ENCODE data around the gene EMC6. TPM values are rescaled to one million over a fixed set of nuclear protein-coding genes. Genes with fewer than 3 reads are reported as not detected.

Gene EMC6
- total RNA-seq, 1 experiment from 2014 or later = 62.4 TPM

- no peak for TF ChIP-seq CTCF (IDR thresholded peaks at IDR 0.05 in 2 of 3, conservative IDR thresholded peaks at IDR 0.05 in 1 of 3; ENCODE audit: borderline replicate concordance in 1 of 3, insufficient read depth in 1 of 3, low read depth in 2 of 3, low read length in 2 of 3)
- no peak for TF ChIP-seq RAD21 (IDR thresholded peaks at IDR 0.05; ENCODE audit: low read depth)
- TF ChIP-seq YY1 (IDR thresholded peaks at IDR 0.05; ENCODE audit: extremely low read depth, insufficient replicate concordance, low read depth, low read length) = peak; percentile 59
- no peak for TF ChIP-seq REST (IDR thresholded peaks at IDR 0.05; ENCODE audit: low read depth)
- no peak for TF ChIP-seq EGR1 (IDR thresholded peaks at IDR 0.05; ENCODE audit: low read depth)
- peak; percentile 91 for TF ChIP-seq MAX (IDR thresholded peaks at IDR 0.05)
Observed at GRCh38 chr17:3636154-3636907, 32.3 kb upstream of the EMC6 start, which contains the start of the genes CTNS and SHPK (continued).
